ENCODE measurements around the gene MAS1L. TPM values are rescaled to one million over a fixed set of nuclear protein-coding genes. Genes with fewer than 3 reads are reported as not detected.

The MAS1L gene
- polyA plus RNA-seq, 2 of the 4 experiments (the other 2 are of a cell fraction): not detected

- CTCF ChIA-PET: no interaction called here
These were observed 21.5 kb downstream of the MAS1L start for GRCh38 chr6:29466241-29466640.

GRCh38 chr6:29465801-29466200 is 22.0 kb downstream of the MAS1L start:
- Histone ChIP-seq H3K4me3 (no peak overlapping the region), H3K27ac (no peak overlapping the region), H3K9me3 (no peaks in the 10 kb centered on the region), H3K4me2 (no peak overlapping the region), H3K4me1 (no peaks in the 10 kb centered on the region)
- no peak for TF ChIP-seq CBX8 (IDR thresholded peaks at IDR 0.05)
- no peak for TF ChIP-seq PHF8 (IDR thresholded peaks at IDR 0.05; ENCODE audit: borderline replicate concordance, low read depth)
- TF ChIP-seq KDM1A (IDR thresholded peaks at IDR 0.05; ENCODE audit: low read depth): no peak
- TF ChIP-seq BHLHE40 (IDR thresholded peaks at IDR 0.05; ENCODE audit: low read depth, low read length): no peak
- no peak for TF ChIP-seq RCOR1 (IDR thresholded peaks at IDR 0.05; ENCODE audit: low read depth, low read length)
- no peak for ATAC-seq
- WGBS (ENCODE audit: missing lambda C conversion rate): 8% methylated on average over 2 of the region's 2 CpGs
- no peak for FAIRE-seq
- CTCF ChIA-PET: no interaction called here
- no peak for DNase-seq (ENCODE audit: low read depth in 1 of 2, low spot score in 1 of 2)
- POLR2A ChIA-PET: no interaction called here

More at GRCh38 chr6:29466241-29466640, 21.5 kb downstream of the MAS1L start:
- Histone ChIP-seq H3K4me3 (no peak overlapping the region), H3K4me1 (no peaks in the 10 kb centered on the region), H3K4me2 (no peak overlapping the region), H3K27ac (no peak overlapping the region), H3K9me3 (no peaks in the 10 kb centered on the region)
- POLR2A ChIA-PET: no interaction called here
- no peak for FAIRE-seq
- DNase-seq (ENCODE audit: low read depth in 1 of 2, low spot score in 1 of 2): no peak
- ATAC-seq: no peak
- TF ChIP-seq CHD2 (IDR thresholded peaks at IDR 0.05; ENCODE audit: low read length, partially characterized antibody) (no peak), MYC (IDR thresholded peaks at IDR 0.05; ENCODE audit: borderline replicate concordance, low read length) (no peak), USF2 (IDR thresholded peaks at IDR 0.05) (no peak), HOXB13 (CRISPR knock-in tag; IDR thresholded peaks at IDR 0.05; ENCODE audit: low read depth) (no peak), ZSCAN20 (CRISPR knock-in tag; IDR thresholded peaks at IDR 0.05) (no peak), KDM1A (IDR thresholded peaks at IDR 0.05; ENCODE audit: low read depth) (no peak), HDAC2 (IDR thresholded peaks at IDR 0.05) (no peak), ELK1 (IDR thresholded peaks at IDR 0.05; ENCODE audit: low read depth, low read length) (no peak), POLR2A (IDR thresholded peaks at IDR 0.05; ENCODE audit: low read length) (no peak), HOXB5 (CRISPR knock-in tag; IDR thresholded peaks at IDR 0.05) (no peak), ZC3H11A (IDR thresholded peaks at IDR 0.05) (no peak), RARB (CRISPR knock-in tag; IDR thresholded peaks at IDR 0.05) (no peak), HEYL (CRISPR knock-in tag; IDR thresholded peaks at IDR 0.05) (no peak), ATOH8 (CRISPR knock-in tag; IDR thresholded peaks at IDR 0.05; ENCODE audit: low read depth) (no peak), HOXA7 (CRISPR knock-in tag; IDR thresholded peaks at IDR 0.05) (no peak), CBX2 (IDR thresholded peaks at IDR 0.05; ENCODE audit: borderline replicate concordance, low read depth) (no peak), CTCF (IDR thresholded peaks at IDR 0.05) (no peak), NR3C1 (IDR thresholded peaks at IDR 0.05) (no peak)
- 43% methylated on average over 6 of the region's 6 CpGs for WGBS (ENCODE audit: missing lambda C conversion rate)

- DNase-seq (ENCODE audit: low read depth in 1 of 2, low spot score in 1 of 2): no peak
- WGBS (ENCODE audit: missing lambda C conversion rate): 2% methylated on average over 2 of the region's 2 CpGs
- POLR2A ChIA-PET: no interaction called here
- Histone ChIP-seq H3K4me1 (no peaks in the 10 kb centered on the region), H3K9me3 (no peaks in the 10 kb centered on the region), H3K4me3 (no peak overlapping the region), H3K4me2 (no peak overlapping the region), H3K27ac (no peak overlapping the region)
- FAIRE-seq: no peak
- TF ChIP-seq RAD21 (conservative IDR thresholded peaks at IDR 0.05 in 1 of 2, IDR thresholded peaks at IDR 0.05 in 1 of 2) (no peak), KDM1A (IDR thresholded peaks at IDR 0.05; ENCODE audit: low read depth) (no peak)
- CTCF ChIA-PET: no interaction called here
- no peak for ATAC-seq
These were observed 22.5 kb downstream of the MAS1L start for GRCh38 chr6:29465279-29465678.

Data from A549 (cell line).